Measurements from ENCODE around the gene KCNQ2.

GRCh38 chr20:63448031-63448430, 24.4 kb downstream of the KCNQ2 start:
- TF ChIP-seq POLR2A (IDR thresholded peaks at IDR 0.05) = no peak
- no peak for TF ChIP-seq EP300 (IDR thresholded peaks at IDR 0.05)
- no peak for TF ChIP-seq CTCF (IDR thresholded peaks at IDR 0.05)
